HG02970 (cell line): Measurements from ENCODE around the gene PDE4A.
"Not testable (repeated sequence)": the region's sequence is repeated elsewhere in the genome, so short reads cannot be mapped to it uniquely, and the experiment has no call there.

Experiments used
- ATAC-seq: cut with Tn5 transposase; IDR thresholded peaks from one replicate; pipeline ENCODE4 v1.9.1; 2021; ENCODE audit warnings: mild to moderate bottlenecking, moderate library complexity, moderate number of reproducible peaks; ENCODE audit not compliant: unreplicated experiment, low FRiP score

PDE4A gene

GRCh38 chr19:10461047-10461949 is 41.0 kb downstream of the PDE4A start:
- peak; percentile 65 for ATAC-seq

- ATAC-seq, result not testable (repeated sequence)
Observed at GRCh38 chr19:10462042-10462441, 41.7 kb downstream of the PDE4A start.

- no peak for ATAC-seq
Observed at GRCh38 chr19:10462557-10462956, 42.2 kb downstream of the PDE4A start.

- no peak for ATAC-seq
Observed at GRCh38 chr19:10464456-10464855, 44.1 kb downstream of the PDE4A start.

- ATAC-seq, result no peak
Observed at GRCh38 chr19:10467104-10467706, 46.9 kb downstream of the PDE4A start.

GRCh38 chr19:10468133-10468532 is 47.8 kb downstream of the PDE4A start:
- no peak for ATAC-seq

GRCh38 chr19:10471909-10472308 is 51.6 kb downstream of the PDE4A start:
- ATAC-seq, result no peak

GRCh38 chr19:10473192-10473591 is 52.9 kb downstream of the PDE4A start:
- no peak for ATAC-seq

GRCh38 chr19:10474962-10475451 is 54.7 kb downstream of the PDE4A start:
- ATAC-seq, result no peak

- ATAC-seq, result no peak
Observed at GRCh38 chr19:10478476-10478875, 58.1 kb downstream of the PDE4A start.

- ATAC-seq, result no peak
Observed at GRCh38 chr19:10478903-10479384, 58.6 kb downstream of the PDE4A start.

- no peak for ATAC-seq
Observed at GRCh38 chr19:10486551-10486950, 66.2 kb downstream of the PDE4A start.

- no peak for ATAC-seq
Observed at GRCh38 chr19:10491472-10492047, 71.2 kb downstream of the PDE4A start.

- no peak for ATAC-seq
Observed at GRCh38 chr19:10497371-10497770, 77.0 kb downstream of the PDE4A start.

- ATAC-seq, result no peak
Observed at GRCh38 chr19:10499550-10500246, 79.4 kb downstream of the PDE4A start.

GRCh38 chr19:10500247-10500592 is 79.9 kb downstream of the PDE4A start:
- no peak for ATAC-seq

GRCh38 chr19:10501971-10502523 is 81.7 kb downstream of the PDE4A start:
- peak; percentile 27 for ATAC-seq

GRCh38 chr19:10502524-10503001 is 82.2 kb downstream of the PDE4A start:
- peak; percentile 83 for ATAC-seq

GRCh38 chr19:10503002-10503789 is 82.9 kb downstream of the PDE4A start, which contains the start of gene KEAP1:
KEAP1 (minus strand) TSS chr19:10503356; CDS start chr19:10500033, 3,323 bp downstream.
- ATAC-seq, result no peak
